Nephron (organoid): ENCODE results near the gene PEX5.
"Not testable (repeated sequence)": the region's sequence is repeated elsewhere in the genome, so short reads cannot be mapped to it uniquely, and the experiment has no call there.

Experiments
- H3K27ac Mint-ChIP-seq, 3 experiments: 2 replicates each; pipeline ENCODE4 v1.8.0; 2020; ENCODE audit warnings: mixed read lengths in 3 of 3, mild to moderate bottlenecking in 2 of 3, moderate library complexity in 1 of 3
- H3K27me3 Mint-ChIP-seq: 2 replicates; pipeline ENCODE4 v1.8.0; 2021; ENCODE audit warnings: low read depth, mild to moderate bottlenecking, moderate library complexity, mixed read lengths
- H3K36me3 Mint-ChIP-seq: 2 replicates; pipeline ENCODE4 v1.8.0; 2020; ENCODE audit warnings: low read depth, mixed read lengths
- H3K4me1 Mint-ChIP-seq: 2 replicates; pipeline ENCODE4 v1.8.0; 2020; ENCODE audit warnings: mixed read lengths
- H3K4me3 Mint-ChIP-seq, 3 experiments: 2 replicates each; pipeline ENCODE4 v1.8.0; 2020; ENCODE audit warnings: mild to moderate bottlenecking in 3 of 3, mixed read lengths in 3 of 3, moderate library complexity in 2 of 3
- H3K9me3 Mint-ChIP-seq: 2 replicates; pipeline ENCODE4 v1.8.0; 2020; ENCODE audit warnings: mixed read lengths
- CTCF ChIP-seq, 3 experiments: fragments of 200-600 bp; sonication (generic); IDR thresholded peaks; one replicate each; pipeline ENCODE4 v1.5.0; 2021; ENCODE audit warnings: antibody characterized with exemption in 3 of 3; ENCODE audit not compliant: unreplicated experiment in 3 of 3

The PEX5 gene

GRCh38 chr12:7210642-7211151 is 21.2 kb downstream of the PEX5 start:
- H3K36me3 Mint-ChIP-seq = peaks cover 71% of the 10 kb centered on the region
- H3K4me3 Mint-ChIP-seq = no peak overlapping the region
- H3K27ac Mint-ChIP-seq = no peak overlapping the region
- no peak for TF ChIP-seq CTCF (IDR thresholded peaks at IDR 0.05; ENCODE audit: unreplicated experiment in 3 of 3)
- H3K4me1 Mint-ChIP-seq = peaks cover 12% of the 10 kb centered on the region
- H3K27me3 Mint-ChIP-seq = peaks cover 3% of the 10 kb centered on the region
- H3K9me3 Mint-ChIP-seq = peaks cover 27% of the 10 kb centered on the region

GRCh38 chr12:7212678-7213077 is 23.2 kb downstream of the PEX5 start:
- H3K27ac Mint-ChIP-seq = no peak overlapping the region
- TF ChIP-seq CTCF (IDR thresholded peaks at IDR 0.05; ENCODE audit: unreplicated experiment in 3 of 3) = no peak
- H3K4me3 Mint-ChIP-seq = no peak overlapping the region
- H3K4me1 Mint-ChIP-seq = peaks cover 9% of the 10 kb centered on the region
- peaks cover 27% of the 10 kb centered on the region for H3K9me3 Mint-ChIP-seq
- H3K27me3 Mint-ChIP-seq = peaks cover 3% of the 10 kb centered on the region
- H3K36me3 Mint-ChIP-seq = peaks cover 53% of the 10 kb centered on the region

- H3K36me3 Mint-ChIP-seq = peaks cover 42% of the 10 kb centered on the region
- not testable (repeated sequence) for H3K4me3 Mint-ChIP-seq, H3K27me3 Mint-ChIP-seq, H3K4me1 Mint-ChIP-seq, H3K27ac Mint-ChIP-seq
- peaks cover 24% of the 10 kb centered on the region for H3K9me3 Mint-ChIP-seq
Observed at GRCh38 chr12:7213745-7214144, 24.3 kb downstream of the PEX5 start.

- no peaks in the 10 kb centered on the region for H3K27me3 Mint-ChIP-seq
Observed at GRCh38 chr12:7217475-7218069, 28.1 kb downstream of the PEX5 start.

GRCh38 chr12:7219599-7220243 is 30.2 kb downstream of the PEX5 start:
- no peak overlapping the region for H3K4me3 Mint-ChIP-seq
- peak; percentile 85 to 91 (median 90) for TF ChIP-seq CTCF (IDR thresholded peaks at IDR 0.05; ENCODE audit: unreplicated experiment in 3 of 3)
- no peaks in the 10 kb centered on the region for H3K36me3 Mint-ChIP-seq
- no peak overlapping the region for H3K27ac Mint-ChIP-seq
- no peaks in the 10 kb centered on the region for H3K27me3 Mint-ChIP-seq
- peaks cover 6% of the 10 kb centered on the region for H3K9me3 Mint-ChIP-seq
- no peaks in the 10 kb centered on the region for H3K4me1 Mint-ChIP-seq

More at GRCh38 chr12:7217475-7218069, 28.1 kb downstream of the PEX5 start:
- peaks cover 8% of the 10 kb centered on the region for H3K9me3 Mint-ChIP-seq
- no peak for TF ChIP-seq CTCF (IDR thresholded peaks at IDR 0.05; ENCODE audit: unreplicated experiment in 3 of 3)
- no peak overlapping the region for H3K27ac Mint-ChIP-seq
- H3K4me1 Mint-ChIP-seq = no peaks in the 10 kb centered on the region
- H3K4me3 Mint-ChIP-seq = no peak overlapping the region
- H3K36me3 Mint-ChIP-seq = peaks cover 8% of the 10 kb centered on the region

- H3K27ac Mint-ChIP-seq = no peak overlapping the region
- no peaks in the 10 kb centered on the region for H3K36me3 Mint-ChIP-seq
- TF ChIP-seq CTCF (IDR thresholded peaks at IDR 0.05; ENCODE audit: unreplicated experiment in 3 of 3) = no peak
- no peaks in the 10 kb centered on the region for H3K4me1 Mint-ChIP-seq
- no peak overlapping the region for H3K4me3 Mint-ChIP-seq
- no peaks in the 10 kb centered on the region for H3K27me3 Mint-ChIP-seq
- H3K9me3 Mint-ChIP-seq = peaks cover 2% of the 10 kb centered on the region
Observed at GRCh38 chr12:7221486-7221885, 32.0 kb downstream of the PEX5 start.
